Measurements from ENCODE around the gene FHL2. TPM values are rescaled to one million over a fixed set of nuclear protein-coding genes. Genes with fewer than 3 reads are reported as not detected.
A peak's percentile ranks its signal among the peaks of the same experiment; 100 is the strongest.

The FHL2 gene
- total RNA-seq, 4 donors from 2014 or later, result 41.8 to 75.9 (median 65.3) TPM

DNA sequence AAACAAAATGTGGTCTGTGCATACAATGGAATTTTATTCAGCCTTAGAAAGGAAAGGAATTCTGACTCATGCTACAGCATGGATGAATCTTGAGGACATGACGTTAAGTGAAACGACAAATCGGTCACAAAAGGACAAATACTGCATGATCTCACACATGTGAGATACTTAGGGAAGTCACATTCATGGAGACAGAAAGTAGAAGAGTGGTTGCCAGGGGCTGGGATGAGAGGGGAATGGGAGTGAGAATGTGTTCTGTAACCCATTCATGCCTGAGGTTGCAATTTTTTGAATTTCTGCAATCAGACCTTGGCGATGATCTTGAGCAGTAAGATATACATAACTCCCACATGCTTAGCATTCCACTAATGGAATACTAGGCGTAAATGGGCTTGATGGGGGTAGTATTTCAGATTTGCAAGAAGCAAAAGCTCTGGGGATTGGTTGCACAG is 22.0 kb downstream of the FHL2 start:
- DNase-seq, result no peak
- H3K4me3 ChIP-seq, result no peak overlapping the region
- H3K9me3 ChIP-seq, result no peaks in the 10 kb centered on the region
- H3K27me3 ChIP-seq, result no peaks in the 10 kb centered on the region
- peaks cover 0 to 45% (median 0%) of the 10 kb centered on the region in 3 donors for H3K36me3 ChIP-seq
- TF ChIP-seq, protein P1, sequence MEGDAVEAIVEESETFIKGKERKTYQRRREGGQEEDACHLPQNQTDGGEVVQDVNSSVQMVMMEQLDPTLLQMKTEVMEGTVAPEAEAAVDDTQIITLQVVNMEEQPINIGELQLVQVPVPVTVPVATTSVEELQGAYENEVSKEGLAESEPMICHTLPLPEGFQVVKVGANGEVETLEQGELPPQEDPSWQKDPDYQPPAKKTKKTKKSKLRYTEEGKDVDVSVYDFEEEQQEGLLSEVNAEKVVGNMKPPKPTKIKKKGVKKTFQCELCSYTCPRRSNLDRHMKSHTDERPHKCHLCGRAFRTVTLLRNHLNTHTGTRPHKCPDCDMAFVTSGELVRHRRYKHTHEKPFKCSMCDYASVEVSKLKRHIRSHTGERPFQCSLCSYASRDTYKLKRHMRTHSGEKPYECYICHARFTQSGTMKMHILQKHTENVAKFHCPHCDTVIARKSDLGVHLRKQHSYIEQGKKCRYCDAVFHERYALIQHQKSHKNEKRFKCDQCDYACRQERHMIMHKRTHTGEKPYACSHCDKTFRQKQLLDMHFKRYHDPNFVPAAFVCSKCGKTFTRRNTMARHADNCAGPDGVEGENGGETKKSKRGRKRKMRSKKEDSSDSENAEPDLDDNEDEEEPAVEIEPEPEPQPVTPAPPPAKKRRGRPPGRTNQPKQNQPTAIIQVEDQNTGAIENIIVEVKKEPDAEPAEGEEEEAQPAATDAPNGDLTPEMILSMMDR (IDR thresholded peaks at IDR 0.05), result no peak
- no peak for TF ChIP-seq POLR2A (IDR thresholded peaks at IDR 0.05)
- peak overlapping the region in 2 of 4 donors; percentile 16 to 66 for H3K27ac ChIP-seq
- peaks cover 0 to 29% (median 2%) of the 10 kb centered on the region in 4 donors for H3K4me1 ChIP-seq

DNA sequence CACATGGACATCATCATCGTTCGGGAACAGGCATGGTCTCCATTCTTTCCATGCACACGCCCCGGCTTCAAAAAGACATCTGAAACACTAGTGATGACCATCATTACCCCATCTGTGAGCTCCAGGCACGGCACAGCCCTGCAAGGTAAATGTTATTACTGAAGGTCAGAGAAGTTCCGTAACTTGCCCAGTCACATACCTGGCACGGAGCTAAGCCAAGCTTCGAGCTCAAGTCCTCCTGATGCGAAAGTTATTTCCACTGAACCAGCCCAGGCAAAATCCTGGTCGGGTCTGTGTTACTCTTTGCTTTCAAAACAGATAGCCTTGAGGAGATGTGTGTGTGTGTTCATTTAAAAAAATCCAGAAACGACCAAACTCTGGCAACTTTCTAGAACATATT is 22.8 kb downstream of the FHL2 start:
- Histone ChIP-seq H3K4me1 (peaks cover 0 to 29% (median 2%) of the 10 kb centered on the region in 4 donors), H3K36me3 (peaks cover 0 to 43% (median 0%) of the 10 kb centered on the region in 3 donors), H3K4me3 (no peak overlapping the region), H3K27ac (peak overlapping the region in 2 of 4 donors; percentile 66 to 73), H3K9me3 (no peaks in the 10 kb centered on the region), H3K27me3 (no peaks in the 10 kb centered on the region)
- DNase-seq, result no peak
- TF ChIP-seq POLR2A (IDR thresholded peaks at IDR 0.05), result no peak
- TF ChIP-seq, protein P1 (IDR thresholded peaks at IDR 0.05), result no peak

- H3K27me3 ChIP-seq, result no peaks in the 10 kb centered on the region
- H3K9me3 ChIP-seq, result no peaks in the 10 kb centered on the region
- H3K27ac ChIP-seq, result peak overlapping the region; percentile 42 to 78 (median 58)
- no peak overlapping the region for H3K4me3 ChIP-seq
- H3K36me3 ChIP-seq, result peaks cover 0 to 49% (median 0%) of the 10 kb centered on the region in 3 donors
- H3K4me1 ChIP-seq, result peaks cover 0 to 29% (median 2%) of the 10 kb centered on the region in 4 donors
- no peak for DNase-seq
- TF ChIP-seq POLR2A (IDR thresholded peaks at IDR 0.05), result no peak
- TF ChIP-seq, protein P1 (IDR thresholded peaks at IDR 0.05), result no peak
These were observed 23.8 kb downstream of the FHL2 start for GRCh38 chr2:105375001-105375561.

DNA sequence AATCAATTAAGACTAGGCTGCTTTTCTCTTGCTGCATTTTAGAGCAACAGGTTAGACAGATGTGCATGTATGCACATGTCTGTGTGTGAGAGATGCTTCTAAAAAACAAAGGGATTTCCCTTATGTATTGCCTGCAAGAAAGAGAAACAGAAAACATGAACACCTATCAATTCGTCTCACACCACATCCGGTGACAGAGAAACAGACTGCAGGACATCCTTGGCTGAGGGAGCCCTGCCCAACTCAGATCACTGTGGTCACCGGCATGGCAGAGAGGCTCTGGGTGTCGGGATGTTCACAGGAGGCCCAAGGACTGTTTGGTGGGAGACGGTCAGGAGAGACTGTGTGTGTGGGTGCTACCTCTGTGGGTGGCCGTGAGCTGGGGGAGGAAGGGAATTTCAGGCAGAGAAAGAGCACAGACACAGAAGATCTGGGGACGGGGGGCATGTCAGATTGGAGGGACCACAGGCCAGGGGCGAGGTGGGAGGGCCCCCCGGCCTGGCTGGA is 24.9 kb downstream of the FHL2 start:
- H3K9me3 ChIP-seq, result no peaks in the 10 kb centered on the region
- H3K27me3 ChIP-seq, result no peaks in the 10 kb centered on the region
- H3K27ac ChIP-seq, result peak overlapping the region; percentile 42 to 78 (median 58)
- H3K4me1 ChIP-seq, result peaks cover 0 to 29% (median 0%) of the 10 kb centered on the region in 4 donors
- no peak for DNase-seq
- H3K36me3 ChIP-seq, result peaks cover 0 to 49% (median 0%) of the 10 kb centered on the region in 3 donors
- no peak overlapping the region for H3K4me3 ChIP-seq
- TF ChIP-seq, protein P1 (IDR thresholded peaks at IDR 0.05), result no peak
- TF ChIP-seq POLR2A (IDR thresholded peaks at IDR 0.05), result no peak

DNA sequence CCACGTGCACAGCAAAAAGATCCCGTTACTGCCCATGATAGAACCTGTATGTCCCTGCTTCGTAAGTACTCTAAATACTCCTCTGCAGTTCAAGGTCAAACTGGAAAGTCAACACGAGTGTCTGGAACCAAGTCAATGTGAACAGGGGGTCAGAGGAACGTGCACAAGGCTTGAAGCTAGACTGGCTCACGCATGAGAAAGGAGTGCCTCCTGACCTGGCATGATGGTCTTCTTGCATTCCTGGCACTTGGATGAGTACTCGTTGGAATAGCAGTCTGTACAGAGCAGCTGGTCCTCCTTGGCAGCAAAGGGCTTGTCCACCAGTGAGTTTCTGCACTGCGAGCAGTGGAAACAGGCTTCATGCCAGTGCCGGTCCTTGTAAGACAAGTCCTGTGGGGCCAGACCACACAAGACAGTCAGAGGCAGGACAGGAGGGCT is 25.5 kb downstream of the FHL2 start:
- H3K4me1 ChIP-seq, result peaks cover 0 to 35% (median 0%) of the 10 kb centered on the region in 4 donors
- peak in 1 of 3 donors; percentile 49 for DNase-seq
- no peaks in the 10 kb centered on the region for H3K9me3 ChIP-seq
- no peaks in the 10 kb centered on the region for H3K27me3 ChIP-seq
- TF ChIP-seq, protein P1 (IDR thresholded peaks at IDR 0.05), result no peak
- no peak for TF ChIP-seq POLR2A (IDR thresholded peaks at IDR 0.05)
- peaks cover 0 to 50% (median 0%) of the 10 kb centered on the region in 3 donors for H3K36me3 ChIP-seq
- peak overlapping the region; percentile 27 to 78 (median 57) for H3K27ac ChIP-seq
- H3K4me3 ChIP-seq, result no peak overlapping the region

All from Peyer's patch (tissue), 4 donors.